T-helper 2 cell (primary cell): ENCODE measurements around the gene FASTK.
"Not testable (repeated sequence)": the region's sequence is repeated elsewhere in the genome, so short reads cannot be mapped to it uniquely, and the experiment has no call there.

ENCODE experiments used
- DNase-seq, 5 experiments: peaks; one replicate each; pipeline versions ENCODE4 v3.0.0 to v3.0.0-alpha.2; 2012 to 2022

FASTK gene

GRCh38 chr7:151026771-151027727 lies 53.6 kb downstream of the FASTK start:
- DNase-seq: not testable (repeated sequence)
